HG03521 (cell line): ENCODE results near the gene IGSF21.

Experiments
- ATAC-seq: cut with Tn5 transposase; IDR thresholded peaks from one replicate; pipeline ENCODE4 v1.9.1; 2021; ENCODE audit warnings: mild to moderate bottlenecking, moderate library complexity; ENCODE audit not compliant: unreplicated experiment

Gene IGSF21

GRCh38 chr1:18203645-18204044 lies 96.0 kb downstream of the IGSF21 start:
- no peak for ATAC-seq

- ATAC-seq = no peak
Observed at GRCh38 chr1:18204575-18204974, 97.0 kb downstream of the IGSF21 start.

- ATAC-seq = no peak
Observed at GRCh38 chr1:18205319-18205718, 97.7 kb downstream of the IGSF21 start.

- ATAC-seq = no peak
Observed at GRCh38 chr1:18211764-18212163, 104.2 kb downstream of the IGSF21 start.

GRCh38 chr1:18217398-18218043 lies 109.9 kb downstream of the IGSF21 start:
- ATAC-seq = no peak

- no peak for ATAC-seq
Observed at GRCh38 chr1:18229625-18230024, 122.0 kb downstream of the IGSF21 start.

- no peak for ATAC-seq
Observed at GRCh38 chr1:18230321-18230720, 122.7 kb downstream of the IGSF21 start.

GRCh38 chr1:18230840-18231239 lies 123.2 kb downstream of the IGSF21 start:
- ATAC-seq = no peak

- ATAC-seq = no peak
Observed at GRCh38 chr1:18232052-18232451, 124.5 kb downstream of the IGSF21 start.

- no peak for ATAC-seq
Observed at GRCh38 chr1:18233176-18233864, 125.7 kb downstream of the IGSF21 start.

- no peak for ATAC-seq
Observed at GRCh38 chr1:18234790-18235242, 127.2 kb downstream of the IGSF21 start.

- no peak for ATAC-seq
Observed at GRCh38 chr1:18237371-18237770, 129.8 kb downstream of the IGSF21 start.

GRCh38 chr1:18238190-18238589 lies 130.6 kb downstream of the IGSF21 start:
- no peak for ATAC-seq

- ATAC-seq = no peak
Observed at GRCh38 chr1:18239671-18240070, 132.1 kb downstream of the IGSF21 start.

- no peak for ATAC-seq
Observed at GRCh38 chr1:18240906-18241305, 133.3 kb downstream of the IGSF21 start.

- no peak for ATAC-seq
Observed at GRCh38 chr1:18241891-18242290, 134.3 kb downstream of the IGSF21 start.

- ATAC-seq = no peak
Observed at GRCh38 chr1:18243503-18244175, 136.0 kb downstream of the IGSF21 start.

GRCh38 chr1:18244762-18245161 lies 137.2 kb downstream of the IGSF21 start:
- no peak for ATAC-seq

- no peak for ATAC-seq
Observed at GRCh38 chr1:18245647-18246046, 138.0 kb downstream of the IGSF21 start.

GRCh38 chr1:18246543-18246942 lies 138.9 kb downstream of the IGSF21 start:
- ATAC-seq = no peak

- ATAC-seq = no peak
Observed at GRCh38 chr1:18247151-18247550, 139.6 kb downstream of the IGSF21 start.

GRCh38 chr1:18249631-18250030 lies 142.0 kb downstream of the IGSF21 start:
- ATAC-seq = no peak
